Endometrium (tissue), 2 donors: ENCODE measurements around the gene RNF213.

ENCODE experiments used
- FAIRE-seq: peaks from 2 replicates; lab custom pipeline; 2012; peaks lifted over from hg19 to GRCh38; lab: Jason Lieb, UNC
- donor health status: control.
- donor health status: control.

RNF213 gene

GRCh38 chr17:80260791-80261158 is at the start of gene RNF213:
RNF213 (plus strand) TSS chr17:80260852; CDS start chr17:80263682, 2,830 bp downstream.
- FAIRE-seq, result no peak

DNA sequence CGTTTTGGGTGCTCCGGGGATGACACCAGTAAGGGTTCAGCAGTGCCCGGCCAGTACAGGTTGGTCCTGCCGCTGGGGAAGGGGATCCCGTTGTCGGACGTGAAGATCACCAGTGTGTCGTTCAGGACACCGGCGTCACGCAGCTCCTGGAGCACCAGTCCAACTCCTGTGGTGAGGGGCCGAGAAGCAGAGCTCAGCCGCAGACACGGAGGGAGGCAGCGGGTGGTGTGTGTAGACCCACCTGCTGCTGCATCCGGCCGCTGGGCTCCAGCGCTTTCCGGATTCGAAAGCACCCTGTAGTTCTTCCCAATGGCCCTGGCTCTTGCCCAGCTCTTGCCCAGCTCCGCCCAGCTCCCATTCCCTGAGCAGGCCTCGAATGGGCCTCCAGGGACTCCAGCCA is 48.5 kb upstream of the RNF213 start:
- no peak for FAIRE-seq

DNA sequence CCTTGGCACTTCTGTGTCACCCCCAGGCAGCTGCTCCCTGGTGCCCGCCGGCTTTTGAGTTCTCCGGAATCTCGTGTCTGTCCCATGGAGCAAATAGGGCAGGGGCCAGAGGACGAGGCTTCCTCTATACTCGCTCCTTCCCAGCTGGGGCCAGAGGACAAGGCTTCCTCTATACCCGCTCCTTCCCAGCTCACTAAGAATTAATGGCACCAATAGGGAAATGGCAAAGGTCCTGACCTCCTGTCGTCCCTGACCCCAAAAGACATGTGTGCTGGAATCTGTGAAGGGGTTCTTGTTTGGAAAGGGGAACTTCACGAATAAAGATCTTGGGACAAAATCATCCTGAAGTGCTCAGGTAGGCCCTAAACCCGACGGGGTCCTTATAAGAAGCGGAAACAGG is 48.1 kb upstream of the RNF213 start:
- FAIRE-seq, result no peak

- no peak for FAIRE-seq
Observed at GRCh38 chr17:80212962-80213642, 47.5 kb upstream of the RNF213 start.

DNA sequence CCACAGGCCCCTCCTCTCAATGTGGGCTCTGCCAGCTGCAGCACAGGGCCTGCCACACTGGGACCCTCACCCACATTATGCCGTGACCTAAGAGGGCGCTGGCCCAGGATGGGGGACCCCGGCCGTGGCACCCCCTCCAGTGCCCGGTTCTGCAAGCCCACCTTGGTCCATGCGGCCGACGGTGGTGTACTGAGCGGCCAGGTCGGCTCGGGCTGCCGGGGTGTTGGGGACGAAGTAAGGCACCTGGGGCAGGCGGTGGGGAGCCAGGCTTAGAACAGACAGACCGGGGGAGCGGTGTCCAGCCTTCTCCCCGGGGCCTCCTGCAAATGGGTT is 47.0 kb upstream of the RNF213 start:
- no peak for FAIRE-seq

DNA sequence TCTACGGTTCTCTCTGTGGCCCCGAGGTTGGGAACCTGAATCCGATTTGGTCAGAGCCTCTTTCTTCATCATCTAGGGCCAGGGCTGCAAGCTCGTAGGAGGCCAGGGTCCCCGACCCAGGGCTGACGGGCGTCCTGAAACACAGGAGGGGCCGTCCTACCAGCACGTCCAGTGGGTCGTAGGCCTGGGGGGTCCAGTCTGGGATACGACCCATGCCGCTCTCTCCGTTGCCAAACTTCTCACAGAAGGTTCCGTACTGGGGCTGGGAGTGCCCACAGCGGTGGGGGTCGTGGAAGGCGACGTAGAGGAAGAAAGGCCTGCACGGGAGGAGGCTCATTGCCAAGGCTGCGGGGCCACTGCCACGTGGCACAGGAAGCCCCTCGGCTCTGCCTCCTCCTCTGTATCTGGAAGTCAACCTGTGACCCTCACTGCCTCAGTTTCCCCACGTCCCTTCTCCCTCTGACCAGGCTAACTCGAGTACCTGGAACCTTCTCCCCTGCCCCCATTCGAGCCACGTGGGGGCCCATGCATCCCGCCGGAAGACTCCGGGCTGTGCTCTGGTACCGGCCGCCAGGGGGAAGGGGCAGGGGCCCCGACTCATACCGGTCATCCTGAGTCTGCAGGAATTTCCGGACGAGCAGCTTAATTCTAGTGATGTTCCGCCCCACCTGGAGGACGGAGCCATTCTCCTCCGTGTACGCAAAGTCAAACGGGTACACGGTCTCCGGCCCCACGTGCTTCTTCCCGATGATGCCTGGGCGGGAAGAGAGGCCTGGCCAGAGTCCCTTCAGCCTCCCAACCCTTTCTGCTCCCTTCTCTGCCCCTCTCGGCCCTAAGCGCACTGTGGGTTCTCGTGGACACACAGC is 46.4 kb upstream of the RNF213 start:
- FAIRE-seq, result no peak

DNA sequence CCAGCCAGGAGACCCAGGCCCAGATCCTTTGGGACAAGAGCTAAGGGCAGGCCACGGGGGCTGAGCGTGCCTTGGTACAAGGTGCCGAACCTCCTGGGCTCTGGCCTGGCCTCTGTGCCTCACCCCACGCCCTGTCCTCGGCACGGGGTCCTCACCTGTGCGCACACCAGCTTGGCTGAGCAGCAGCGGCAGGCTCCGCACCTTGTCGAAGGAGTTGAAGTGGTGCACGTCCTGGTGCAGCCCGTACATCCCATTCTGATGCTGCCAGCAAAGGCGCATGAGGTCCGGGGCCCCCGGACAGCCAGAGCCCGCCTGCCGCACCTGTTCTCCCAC is 45.8 kb upstream of the RNF213 start:
- no peak for FAIRE-seq

DNA sequence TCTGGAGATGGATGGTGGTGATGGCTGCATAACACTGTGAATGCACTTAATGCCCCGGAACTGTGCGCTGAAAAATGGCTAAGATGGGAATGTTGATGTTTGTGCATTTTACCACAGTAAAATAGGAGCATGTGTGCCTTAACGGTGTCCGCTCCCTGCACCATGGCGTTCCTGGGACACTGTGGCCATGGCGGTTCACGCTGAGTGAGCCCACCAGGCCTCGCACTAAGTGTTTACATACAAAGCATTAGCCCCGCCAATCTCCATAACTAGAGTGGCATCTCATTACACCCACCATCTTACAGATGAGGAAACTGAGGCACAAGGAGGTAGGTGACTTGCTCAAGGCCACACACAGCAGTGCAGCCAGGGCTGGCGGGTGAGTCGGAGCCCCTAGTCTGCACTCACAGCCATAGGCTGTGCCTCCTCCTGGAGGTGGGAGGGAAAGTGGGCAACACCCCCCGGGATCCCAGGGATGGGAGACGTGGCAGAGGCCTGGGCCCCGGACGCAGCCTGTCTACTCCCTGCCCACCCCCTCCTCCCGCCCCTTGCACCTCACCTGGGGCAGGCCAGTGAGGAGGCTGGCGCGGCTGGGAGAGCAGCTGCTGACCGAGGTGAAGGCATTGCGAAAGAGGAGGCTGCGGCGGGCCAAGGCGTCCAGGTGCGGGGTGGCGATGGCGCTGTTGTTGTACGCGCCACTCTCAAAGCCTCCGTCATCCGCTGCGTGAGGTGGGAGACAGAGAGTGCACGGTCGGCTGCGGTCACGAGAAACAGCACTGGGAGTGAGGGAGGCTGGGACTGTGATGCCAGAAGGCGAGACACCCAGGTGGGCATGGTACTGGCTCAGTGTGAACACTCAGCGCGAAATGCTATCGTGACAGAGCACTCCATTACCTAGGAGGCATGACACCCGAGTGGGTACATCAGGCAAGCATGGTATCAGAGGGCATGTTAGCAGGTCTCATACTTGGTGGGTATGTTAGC is 43.9 kb upstream of the RNF213 start:
- no peak for FAIRE-seq

- no peak for FAIRE-seq
Observed at GRCh38 chr17:80217703-80218362, 42.8 kb upstream of the RNF213 start.

- FAIRE-seq, result no peak
Observed at GRCh38 chr17:80218391-80218790, 42.3 kb upstream of the RNF213 start.

- no peak for FAIRE-seq
Observed at GRCh38 chr17:80219013-80219762, 41.5 kb upstream of the RNF213 start.

DNA sequence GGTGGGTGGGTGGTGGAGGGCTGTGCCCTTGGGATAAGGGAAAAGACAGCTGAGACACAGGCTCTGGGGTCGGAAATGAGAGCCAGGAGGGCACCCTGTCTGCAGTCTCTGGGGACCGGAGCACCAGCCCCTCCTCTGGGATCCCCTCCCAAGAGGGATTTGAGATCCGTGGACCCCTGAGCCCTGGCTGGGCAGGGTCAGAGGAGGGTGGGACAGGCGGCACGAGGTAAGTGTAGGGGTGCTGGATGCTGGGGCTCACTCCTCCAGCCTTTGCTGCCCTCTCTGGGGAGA is 40.9 kb upstream of the RNF213 start:
- no peak for FAIRE-seq

DNA sequence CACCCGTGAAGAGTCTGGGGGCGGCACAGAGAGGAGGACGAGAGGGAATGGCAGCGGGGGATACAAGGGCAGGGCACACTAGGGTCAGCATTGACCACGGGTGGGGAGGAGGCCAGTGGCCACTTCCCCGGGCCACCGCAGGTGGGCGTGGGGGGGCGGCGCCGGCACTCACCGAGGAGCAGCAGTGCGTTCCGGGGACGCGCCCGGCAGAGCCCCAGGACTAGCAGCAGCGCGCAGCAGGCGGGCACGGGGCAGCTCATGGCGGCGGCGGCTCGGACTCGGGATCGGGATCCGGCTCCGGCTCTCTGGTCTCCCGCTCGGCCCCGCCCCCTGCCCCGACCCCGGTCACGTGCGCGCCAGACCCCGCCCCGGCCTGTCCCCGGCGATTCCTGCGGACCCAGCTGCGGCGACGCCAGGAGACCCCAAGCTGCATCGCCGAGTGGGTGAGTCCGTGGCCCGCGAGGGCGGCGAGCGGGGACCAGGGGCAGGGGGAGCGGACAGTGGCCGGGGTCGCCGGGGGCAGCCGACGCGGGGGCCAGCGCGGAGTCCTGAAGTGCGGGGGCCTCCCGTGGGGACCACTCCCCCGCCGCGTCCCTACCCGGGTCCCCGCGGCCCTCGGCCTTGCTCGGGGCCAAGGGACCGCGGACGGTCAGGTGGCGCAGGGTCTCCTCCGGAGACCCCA is 40.5 kb upstream of the RNF213 start, which contains the start of the genes SGSH and SLC26A11:
Gene SGSH (minus strand): TSS at position 280 of the 682 bp plus-strand sequence. CDS start 20 bp downstream, at position 260.
Gene SLC26A11 (plus strand): TSS at position 374 of the 682 bp plus-strand sequence. CDS start 1,134 bp downstream, outside the sequence.
- no peak for FAIRE-seq

DNA sequence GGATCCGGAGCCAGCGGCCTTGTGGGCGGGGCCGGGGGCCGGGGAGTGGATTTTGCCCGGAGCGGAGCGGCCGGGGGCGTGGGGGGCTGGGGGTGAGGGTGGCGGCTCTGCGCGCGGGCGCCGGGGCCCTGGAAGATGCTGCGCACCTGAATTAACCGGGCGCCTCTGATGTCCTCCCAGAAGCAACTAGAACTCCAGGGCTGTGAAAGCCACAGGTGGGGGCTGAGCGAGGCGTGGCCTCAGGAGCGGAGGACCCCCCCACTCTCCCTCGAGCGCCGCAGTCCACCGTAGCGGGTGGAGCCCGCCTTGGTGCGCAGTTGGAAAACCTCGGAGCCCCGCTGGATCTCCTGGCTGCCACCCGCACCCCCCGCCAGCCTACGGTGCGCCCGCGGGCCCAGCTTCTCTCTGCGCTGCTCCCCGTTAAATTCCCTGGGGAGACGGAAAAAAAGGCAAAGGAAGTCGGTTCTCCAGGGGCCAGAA is 39.9 kb upstream of the RNF213 start:
- FAIRE-seq, result no peak

GRCh38 chr17:80221351-80222105 is 39.1 kb upstream of the RNF213 start:
- no peak for FAIRE-seq

DNA sequence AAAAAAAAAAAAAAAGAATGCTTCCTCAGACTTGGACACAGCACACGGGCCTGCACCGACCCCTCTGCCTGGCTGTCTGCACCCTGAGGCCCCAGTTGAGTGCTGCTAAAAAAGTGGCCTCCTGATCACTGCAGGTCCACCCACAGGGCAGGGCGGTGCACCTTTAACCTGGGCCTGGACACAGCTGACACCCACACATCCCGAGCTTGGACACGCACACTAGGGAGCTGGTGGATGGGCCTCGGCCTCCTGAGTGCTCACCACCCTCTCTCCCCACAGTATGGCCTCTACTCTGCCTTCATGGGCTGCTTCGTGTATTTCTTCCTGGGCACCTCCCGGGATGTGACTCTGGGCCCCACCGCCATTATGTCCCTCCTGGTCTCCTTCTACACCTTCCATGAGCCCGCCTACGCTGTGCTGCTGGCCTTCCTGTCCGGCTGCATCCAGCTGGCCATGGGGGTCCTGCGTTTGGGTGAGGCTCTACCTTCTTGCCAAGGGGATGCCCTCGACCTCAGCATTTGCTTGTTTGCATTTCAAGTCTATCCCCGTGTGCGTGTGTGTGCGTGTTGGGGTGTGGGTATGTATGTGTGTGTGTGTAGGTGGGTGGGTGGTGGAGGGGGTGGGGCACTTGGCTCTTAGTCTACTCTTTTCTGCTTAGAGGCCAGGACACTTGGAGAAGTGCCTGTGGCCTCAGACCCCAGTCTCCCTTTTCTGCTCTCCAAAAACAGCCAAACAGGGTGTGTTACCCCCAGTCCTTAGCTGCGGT is 38.1 kb upstream of the RNF213 start:
- no peak for FAIRE-seq

DNA sequence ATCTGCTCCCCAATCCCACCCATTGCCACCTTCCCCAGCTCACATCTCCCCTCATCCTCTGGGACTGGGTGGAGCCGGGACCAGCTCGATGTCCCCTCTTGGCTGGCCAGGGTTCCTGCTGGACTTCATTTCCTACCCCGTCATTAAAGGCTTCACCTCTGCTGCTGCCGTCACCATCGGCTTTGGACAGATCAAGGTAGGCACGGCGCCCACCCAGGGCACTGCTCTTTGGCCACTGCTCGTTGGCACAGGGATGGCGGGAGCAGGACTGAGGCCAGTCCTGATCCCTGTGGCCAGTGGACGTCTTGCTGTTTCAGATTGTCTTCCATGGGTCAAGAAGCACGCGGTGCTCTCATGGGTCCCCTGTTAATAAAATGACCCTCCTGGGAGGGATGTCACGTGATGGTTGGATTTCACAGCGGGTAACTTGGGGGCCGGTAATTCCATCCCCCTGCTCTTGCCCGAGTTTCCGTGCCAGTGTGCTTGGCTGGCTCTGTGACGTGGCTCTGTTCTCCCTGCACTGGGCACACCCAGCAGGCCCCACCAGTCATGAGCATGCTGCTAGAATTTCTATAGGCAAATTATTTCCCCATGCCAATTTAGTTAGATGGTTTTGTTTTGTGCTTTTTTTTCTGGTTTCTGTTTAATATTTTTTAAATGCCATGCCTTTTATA is 37.4 kb upstream of the RNF213 start:
- no peak for FAIRE-seq

- FAIRE-seq, result no peak
Observed at GRCh38 chr17:80223838-80224497, 36.7 kb upstream of the RNF213 start.
